DND-41 (cell line): ENCODE results near the gene TBC1D5.

Source experiments
- ATAC-seq: fragments of 200-7000 bp; cut with Tn5 transposase; 3 replicates; pipeline ENCODE4 v1.9.1; 2021; ENCODE audit warnings: low read depth; ENCODE audit not compliant: insufficient read depth
- DNase-seq: peaks from one replicate; pipeline ENCODE4 v3.0.0-alpha.2; 2020
- H2AFZ ChIP-seq: 2 replicates; pipeline ENCODE4 v1.6.0; 2012; ENCODE audit warnings: low read depth, low read length
- H3K27ac ChIP-seq: 2 replicates; pipeline ENCODE4 v1.5.1; 2012; ENCODE audit warnings: low read length, inconsistent platforms
- H3K27me3 ChIP-seq: fragments of 200-600 bp; sonication (generic); 2 replicates; pipeline ENCODE4 v1.6.0; 2012; ENCODE audit warnings: low read length, mild to moderate bottlenecking, inconsistent platforms; ENCODE audit not compliant: insufficient read depth, poor library complexity
- H3K36me3 ChIP-seq: 2 replicates; pipeline ENCODE4 v1.5.1; 2012; ENCODE audit warnings: low read length, inconsistent platforms; ENCODE audit not compliant: insufficient read depth
- H3K4me1 ChIP-seq: 2 replicates; pipeline ENCODE4 v1.5.1; 2012; ENCODE audit warnings: mild to moderate bottlenecking, low read length; ENCODE audit not compliant: insufficient read depth
- H3K4me2 ChIP-seq: 2 replicates; pipeline ENCODE4 v1.6.0; 2012; ENCODE audit warnings: mild to moderate bottlenecking, moderate library complexity, low read length, inconsistent platforms; ENCODE audit not compliant: insufficient read depth
- H3K4me3 ChIP-seq, 2 experiments: fragments of 200-600 bp in 1 of 2; shearing (Covaris generic) in 1 of 2; 2 replicates each; pipeline ENCODE4 v1.5.1; 2012 to 2016; ENCODE audit warnings: inconsistent platforms in 2 of 2, low read length in 2 of 2, mild to moderate bottlenecking in 2 of 2, low read depth in 1 of 2, moderate library complexity in 1 of 2
- H3K79me2 ChIP-seq: 2 replicates; pipeline ENCODE4 v1.6.0; 2012; ENCODE audit warnings: low read length, inconsistent platforms; ENCODE audit not compliant: insufficient read depth
- H3K9ac ChIP-seq: 2 replicates; pipeline ENCODE4 v1.6.0; 2012; ENCODE audit warnings: low read depth, mild to moderate bottlenecking, inconsistent platforms, low read length, moderate library complexity
- H3K9me3 ChIP-seq: 2 replicates; pipeline ENCODE4 v1.5.1; 2012; ENCODE audit warnings: low read length, moderate library complexity, mild to moderate bottlenecking, inconsistent platforms; ENCODE audit not compliant: insufficient read depth, severe bottlenecking
- H4K20me1 ChIP-seq: 2 replicates; pipeline ENCODE4 v1.6.0; 2012; ENCODE audit warnings: low read length; ENCODE audit not compliant: insufficient read depth
- EZH2 ChIP-seq: IDR thresholded peaks from 3 replicates; pipeline ENCODE4 v1.6.1; 2012; ENCODE audit warnings: borderline replicate concordance, low read depth, mild to moderate bottlenecking, moderate library complexity, low read length, inconsistent platforms; ENCODE audit not compliant: severe bottlenecking
- TF ChIP-seq, protein P1 (sequence below): IDR thresholded peaks from 2 replicates; pipeline ENCODE4 v1.5.1; 2012; ENCODE audit warnings: borderline replicate concordance, low read length, moderate library complexity, mild to moderate bottlenecking; ENCODE audit not compliant: poor library complexity, severe bottlenecking; ENCODE audit errors: extremely low read depth

TBC1D5 gene

DNA sequence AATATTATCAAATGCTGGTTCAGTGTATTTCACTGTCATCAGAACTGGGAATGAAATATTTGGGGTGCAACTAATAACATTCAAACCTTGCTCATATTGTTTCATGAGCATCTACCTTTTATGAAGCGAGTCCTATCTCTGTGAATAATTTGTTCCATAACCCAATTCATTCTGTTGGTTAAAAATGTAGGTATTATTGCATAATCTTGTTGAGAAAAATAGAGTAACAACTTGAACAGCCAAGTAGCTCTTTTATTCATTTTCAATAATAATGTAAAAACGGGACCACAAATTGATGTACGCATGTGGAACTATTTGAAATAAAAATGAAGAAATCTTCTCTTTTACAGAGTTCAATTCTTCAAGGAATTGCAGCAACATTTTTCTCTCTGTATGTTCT, 30.1 kb upstream of the TBC1D5 start:
- no peaks in the 10 kb centered on the region for H4K20me1 ChIP-seq
- peaks cover 15% of the 10 kb centered on the region for H3K27me3 ChIP-seq
- no peak overlapping the region for H2AFZ ChIP-seq
- no peak for TF ChIP-seq EZH2
- TF ChIP-seq, protein P1, sequence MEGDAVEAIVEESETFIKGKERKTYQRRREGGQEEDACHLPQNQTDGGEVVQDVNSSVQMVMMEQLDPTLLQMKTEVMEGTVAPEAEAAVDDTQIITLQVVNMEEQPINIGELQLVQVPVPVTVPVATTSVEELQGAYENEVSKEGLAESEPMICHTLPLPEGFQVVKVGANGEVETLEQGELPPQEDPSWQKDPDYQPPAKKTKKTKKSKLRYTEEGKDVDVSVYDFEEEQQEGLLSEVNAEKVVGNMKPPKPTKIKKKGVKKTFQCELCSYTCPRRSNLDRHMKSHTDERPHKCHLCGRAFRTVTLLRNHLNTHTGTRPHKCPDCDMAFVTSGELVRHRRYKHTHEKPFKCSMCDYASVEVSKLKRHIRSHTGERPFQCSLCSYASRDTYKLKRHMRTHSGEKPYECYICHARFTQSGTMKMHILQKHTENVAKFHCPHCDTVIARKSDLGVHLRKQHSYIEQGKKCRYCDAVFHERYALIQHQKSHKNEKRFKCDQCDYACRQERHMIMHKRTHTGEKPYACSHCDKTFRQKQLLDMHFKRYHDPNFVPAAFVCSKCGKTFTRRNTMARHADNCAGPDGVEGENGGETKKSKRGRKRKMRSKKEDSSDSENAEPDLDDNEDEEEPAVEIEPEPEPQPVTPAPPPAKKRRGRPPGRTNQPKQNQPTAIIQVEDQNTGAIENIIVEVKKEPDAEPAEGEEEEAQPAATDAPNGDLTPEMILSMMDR, result no peak
- DNase-seq, result no peak
- H3K9me3 ChIP-seq, result no peaks in the 10 kb centered on the region
- no peak overlapping the region for H3K4me3 ChIP-seq
- no peak overlapping the region for H3K27ac ChIP-seq
- no peak overlapping the region for H3K4me2 ChIP-seq
- H3K36me3 ChIP-seq, result peaks cover 7% of the 10 kb centered on the region; the same call in 1 of the 2 replicates
- no peak for ATAC-seq
- peaks cover 35% of the 10 kb centered on the region for H3K4me1 ChIP-seq
- H3K9ac ChIP-seq, result no peak overlapping the region
- peaks cover 5% of the 10 kb centered on the region; the same call in 1 of the 2 replicates for H3K79me2 ChIP-seq

DNA sequence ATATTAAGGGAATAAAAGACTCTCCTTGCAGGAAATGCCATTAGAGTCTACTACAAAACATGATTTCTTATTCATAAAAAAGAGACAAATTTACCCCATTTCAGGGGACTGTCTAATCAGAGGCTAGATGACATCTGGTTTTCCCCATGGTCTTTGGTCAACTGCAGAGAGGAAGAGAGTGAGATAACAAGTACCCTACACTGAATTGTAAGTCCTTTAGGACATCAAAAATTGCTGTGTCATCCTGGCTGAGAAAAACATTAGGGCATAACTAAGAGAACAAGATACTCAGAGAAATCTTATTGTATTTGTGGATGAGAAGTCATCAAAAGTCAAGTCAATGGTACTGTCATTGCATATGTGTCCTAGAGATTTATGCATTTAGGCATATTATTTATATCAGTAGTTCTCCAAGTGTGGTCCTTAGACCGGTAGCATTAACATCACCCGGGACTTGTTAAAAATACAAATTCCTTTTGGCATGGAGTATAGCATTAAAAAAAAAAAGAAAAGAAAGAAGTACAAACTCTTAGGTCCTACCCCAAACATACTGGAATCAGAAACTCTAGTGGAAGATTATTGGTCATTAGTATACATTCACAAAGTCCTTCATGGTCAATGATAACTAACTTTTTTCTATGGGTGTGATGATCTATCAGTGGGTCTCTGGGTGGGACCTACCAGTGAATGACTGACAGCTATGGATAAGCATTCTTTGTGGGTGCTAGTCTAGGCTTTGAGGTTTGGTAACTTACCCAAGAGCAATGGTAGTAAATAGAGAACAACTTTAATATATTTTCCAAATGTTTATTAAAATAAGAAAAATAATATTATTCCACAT, 29.0 kb upstream of the TBC1D5 start:
- H3K27ac ChIP-seq, result no peak overlapping the region
- DNase-seq (no peak), ATAC-seq (no peak)
- TF ChIP-seq, protein P1, result no peak
- no peak for TF ChIP-seq EZH2
- H3K4me2 ChIP-seq, result no peak overlapping the region
- H2AFZ ChIP-seq, result no peak overlapping the region
- H3K36me3 ChIP-seq, result no peaks in the 10 kb centered on the region
- peaks cover 15% of the 10 kb centered on the region for H3K27me3 ChIP-seq
- no peak overlapping the region for H3K9ac ChIP-seq
- H3K4me3 ChIP-seq, result no peak overlapping the region
- no peaks in the 10 kb centered on the region for H3K9me3 ChIP-seq
- H4K20me1 ChIP-seq, result no peaks in the 10 kb centered on the region
- peaks cover 31% of the 10 kb centered on the region for H3K4me1 ChIP-seq
- peaks cover 3% of the 10 kb centered on the region; the same call in 1 of the 2 replicates for H3K79me2 ChIP-seq

DNA sequence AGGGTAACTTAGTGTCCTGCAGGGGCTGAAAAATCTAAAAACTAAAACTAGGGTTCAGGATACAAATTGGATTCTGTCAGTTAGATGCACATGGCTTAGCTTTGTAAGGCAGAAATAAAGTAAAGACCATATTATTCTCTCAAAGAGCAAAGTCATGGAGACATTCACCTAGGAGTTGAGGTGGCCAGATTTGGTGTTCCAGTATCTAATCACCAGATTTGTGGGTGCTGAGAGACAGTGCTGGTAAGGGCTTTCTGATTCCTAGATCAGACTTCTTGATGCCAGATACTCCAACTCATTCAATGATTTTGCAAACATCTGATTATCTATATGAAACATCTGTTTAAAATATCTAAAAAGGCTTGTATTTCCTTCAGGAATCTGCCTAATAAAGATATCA, 28.3 kb upstream of the TBC1D5 start:
- no peak overlapping the region for H2AFZ ChIP-seq

More for the DNA sequence above, 28.3 kb upstream of the TBC1D5 start:
- Histone ChIP-seq H3K36me3 (no peaks in the 10 kb centered on the region), H3K79me2 (peaks cover 3% of the 10 kb centered on the region; the same call in 1 of the 2 replicates), H3K27ac (no peak overlapping the region), H3K4me2 (no peak overlapping the region), H3K4me1 (peaks cover 24% of the 10 kb centered on the region), H4K20me1 (no peaks in the 10 kb centered on the region), H3K9me3 (no peaks in the 10 kb centered on the region), H3K9ac (no peak overlapping the region), H3K4me3 (no peak overlapping the region), H3K27me3 (peaks cover 15% of the 10 kb centered on the region)
- ATAC-seq (no peak), DNase-seq (no peak)
- TF ChIP-seq, protein P1, result no peak
- no peak for TF ChIP-seq EZH2
